CD4-positive, alpha-beta T cell treated with Interferon alpha-2 for 1 hour (primary cell): Measurements from ENCODE around the gene ZNF275.
A peak's percentile ranks its signal among the peaks of the same experiment; 100 is the strongest.
"Not testable (repeated sequence)": the region's sequence is repeated elsewhere in the genome, so short reads cannot be mapped to it uniquely, and the experiment has no call there.

Experiments
- DNase-seq, 2 donors: peaks; one replicate each; pipeline ENCODE4 v3.0.0-alpha.2; 2020 to 2022

Gene ZNF275

DNA sequence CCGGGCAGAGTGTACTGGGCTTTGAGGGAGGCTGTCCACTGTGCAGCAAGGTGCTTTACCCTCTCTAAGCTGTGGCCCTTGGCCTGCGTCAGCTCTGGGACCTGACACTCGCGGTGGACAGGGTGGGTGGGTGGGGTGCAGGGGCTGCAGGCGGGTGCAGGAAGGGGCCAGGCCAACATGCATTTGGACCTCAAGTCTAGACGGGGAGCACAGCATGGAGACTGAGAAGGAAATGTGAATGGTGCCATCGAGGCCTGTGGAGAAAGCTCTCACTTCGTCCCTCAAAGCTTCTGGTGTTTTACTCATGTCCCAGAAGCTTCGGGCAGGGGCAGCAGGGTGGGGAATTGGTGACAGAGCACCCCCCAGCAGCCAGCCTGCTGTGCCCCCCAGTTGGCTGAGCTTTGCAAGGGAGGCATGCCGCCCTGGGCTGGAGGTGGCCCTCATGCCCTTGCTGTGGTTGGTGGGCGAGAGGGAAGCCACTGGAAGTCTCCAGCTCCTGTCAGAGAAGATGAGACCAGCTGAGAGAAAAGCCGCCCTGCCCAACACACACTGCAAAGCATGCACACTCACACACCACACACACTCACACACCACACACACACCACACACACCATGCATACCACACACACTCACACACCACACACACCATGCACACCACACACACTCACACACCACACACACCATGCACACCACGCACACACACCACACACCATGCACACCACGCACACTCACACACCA, 54.9 kb downstream of the ZNF275 start:
- no peak for DNase-seq

DNA sequence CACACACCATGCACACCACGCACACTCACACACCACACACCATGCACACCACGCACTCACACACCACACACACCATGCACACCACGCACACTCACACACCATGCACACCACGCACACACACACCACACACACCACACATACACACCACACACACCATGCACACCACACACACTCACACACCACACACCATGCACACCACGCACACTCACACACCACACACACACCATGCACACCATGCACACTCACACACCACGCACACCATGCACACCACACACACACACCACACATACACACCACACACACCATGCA, 55.5 kb downstream of the ZNF275 start:
- DNase-seq, result not testable (repeated sequence)

- no peak for DNase-seq
These were observed 58.8 kb downstream of the ZNF275 start for GRCh38 chrX:153392642-153393321.

- DNase-seq, result no peak
These were observed 60.7 kb downstream of the ZNF275 start for GRCh38 chrX:153394612-153395011.

DNA sequence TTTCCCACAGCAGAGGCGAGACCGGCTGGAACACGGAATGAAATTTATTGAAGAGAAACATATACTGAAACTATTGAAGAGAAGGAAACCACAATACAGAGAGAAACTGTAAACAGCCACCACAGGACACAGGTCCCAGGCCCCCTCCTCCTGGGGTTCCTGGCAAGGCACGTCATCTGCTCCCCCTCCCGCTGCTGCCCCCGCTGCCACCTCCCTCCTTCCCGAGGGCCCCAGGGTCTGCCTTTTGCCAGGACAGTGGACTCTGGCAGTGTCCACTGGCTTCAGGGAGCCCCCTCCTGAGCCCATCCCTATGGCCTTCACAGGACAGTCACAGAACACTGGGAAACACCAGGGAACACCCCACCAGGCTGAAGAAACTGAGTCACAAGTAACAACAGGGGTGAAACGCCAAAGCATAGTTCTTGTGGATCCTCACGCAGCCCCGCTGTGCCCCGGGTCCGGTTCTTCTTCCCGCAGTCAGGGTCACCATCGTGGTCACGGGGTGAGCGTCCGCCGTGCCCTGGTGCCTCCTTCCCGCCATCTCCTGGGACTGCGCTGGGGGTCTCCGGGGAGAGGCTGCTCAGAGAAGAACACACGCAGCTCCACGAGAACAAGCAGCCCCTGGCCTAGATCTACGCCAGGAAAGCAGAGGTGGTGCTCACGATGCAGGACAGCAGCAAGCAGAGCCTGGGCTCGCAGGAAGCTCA, 61.8 kb downstream of the ZNF275 start:
- DNase-seq, result no peak

GRCh38 chrX:153396320-153397195, 62.6 kb downstream of the ZNF275 start:
- no peak for DNase-seq

DNA sequence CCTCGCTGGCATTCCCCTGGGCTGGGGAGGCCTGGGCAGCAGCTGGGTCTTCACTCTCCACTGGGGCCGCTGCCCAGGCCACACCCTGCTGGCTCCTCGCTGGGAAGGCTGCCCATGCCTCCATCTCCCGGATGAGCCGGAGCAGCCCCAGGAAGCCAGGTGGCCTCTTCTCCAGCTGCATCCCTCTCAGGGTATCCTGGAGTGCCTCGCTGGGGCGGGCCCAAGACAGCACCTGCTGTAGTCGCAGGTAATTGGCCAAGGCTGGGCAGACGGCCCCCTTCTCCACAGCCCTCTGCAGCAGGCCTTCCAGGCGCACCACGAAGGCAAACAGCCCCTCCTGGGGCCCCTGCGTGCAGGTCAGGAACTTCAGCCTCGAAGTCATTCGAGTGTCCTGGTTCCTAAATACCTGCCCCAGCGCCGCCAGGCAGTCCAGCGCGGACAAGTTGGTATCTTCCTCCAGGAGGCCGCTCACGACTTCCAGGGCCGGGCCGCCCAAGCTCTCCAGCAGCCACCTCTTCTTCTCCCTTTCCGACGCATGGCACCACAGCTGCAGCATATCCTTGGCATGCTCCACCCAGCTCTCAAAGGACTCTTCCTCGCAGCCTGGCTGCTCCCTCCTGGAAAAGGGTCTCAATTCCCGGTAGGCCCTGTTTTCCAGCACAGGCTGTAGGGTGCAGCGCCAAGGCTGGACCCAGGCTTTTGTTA, 63.5 kb downstream of the ZNF275 start:
- DNase-seq, result no peak

- DNase-seq, result no peak
These were observed 64.5 kb downstream of the ZNF275 start for GRCh38 chrX:153398275-153398960.

- DNase-seq, result peak; percentile 31 to 44
These were observed 66.5 kb downstream of the ZNF275 start for GRCh38 chrX:153400146-153401132.

- no peak for DNase-seq
These were observed 67.3 kb downstream of the ZNF275 start, which contains the start of gene PNMA6E for GRCh38 chrX:153401133-153401764. Gene PNMA6E, minus strand, starts transcription at chrX:153401350. Its CDS starts 2,501 bp downstream, at chrX:153398849.
